HCT116 (cell line): ENCODE results near the gene NDUFAB1. TPM values are rescaled to one million over a fixed set of nuclear protein-coding genes. Genes with fewer than 3 reads are reported as not detected.

ENCODE experiments used
- ATAC-seq: fragments of 200-7000 bp; cut with Tn5 transposase; 2 replicates; pipeline ENCODE4 v1.9.1; 2020; ENCODE audit warnings: mild to moderate bottlenecking, moderate library complexity
- BruUV-seq: library from RNA; stranded (reverse); fragments of 400-500 nt; replicated peaks from 2 replicates; lab custom pipeline; 2021; lab: Mats Ljungman, UMichigan
- CTCF ChIA-PET: fragments of 300-600 bp; sonication (Branson Sonifier 250); formaldehyde crosslinking; loops from one replicate; lab custom pipeline; 2021; ENCODE audit warnings: antibody characterized with exemption; lab: Charles Lee
- POLR2A ChIA-PET: fragments of 300-600, 350-600 bp; sonication (Branson Sonifier 250); formaldehyde crosslinking; loops from one replicate; lab custom pipeline; 2021; ENCODE audit warnings: antibody characterized with exemption; lab: Charles Lee
- RAD21 ChIA-PET, 2 experiments: fragments of 300-600 bp; sonication (Branson Sonifier 250); formaldehyde crosslinking; loops; one replicate each; lab custom pipeline; 2023; ENCODE audit warnings: low total read pairs in 2 of 2; ENCODE audit not compliant: uncharacterized antibody in 2 of 2, unreplicated experiment in 2 of 2, low non-redundant PET in 1 of 2; lab: Charles Lee
- DNase-seq: peaks from one replicate; pipeline ENCODE4 v3.0.0-alpha.2; 2010; ENCODE audit warnings: low read depth, low spot score
- H2AFZ ChIP-seq: fragments of 200-600 bp; shearing (Covaris generic), sonication (generic); 2 replicates; pipeline ENCODE4 v1.6.1; 2017; ENCODE audit warnings: low read depth, mixed run types, mixed read lengths, antibody characterized with exemption, low read length; ENCODE audit not compliant: poor library complexity, severe bottlenecking
- H3K27ac ChIP-seq: 2 replicates; pipeline ENCODE4 v1.5.1; 2012; ENCODE audit warnings: low read depth, low read length
- H3K27me3 ChIP-seq: fragments of 200-600 bp; sonication (generic); 2 replicates; pipeline ENCODE4 v1.6.1; 2016; ENCODE audit warnings: mixed run types, low read length, mixed read lengths; ENCODE audit not compliant: insufficient read depth
- H3K36me3 ChIP-seq, 2 experiments: fragments of 200-500 bp in 1 of 2; fragments of 200-600 bp in 1 of 2; sonication (Bioruptor generic) in 1 of 2; sonication (generic) in 1 of 2; 2 replicates each; pipeline versions ENCODE4 v1.5.1 to v1.6.1; 2014 to 2016; ENCODE audit warnings: low read length in 2 of 2, inconsistent platforms in 1 of 2, mixed read lengths in 1 of 2, mixed run types in 1 of 2; ENCODE audit not compliant: insufficient read depth in 2 of 2, control insufficient read depth in 1 of 2
- H3K4me1 ChIP-seq, 2 experiments: fragments of 200-600 bp in 1 of 2; sonication (generic) in 1 of 2; 2 replicates each; pipeline versions ENCODE4 v1.5.1 to v1.6.1; 2012 to 2017; ENCODE audit warnings: low read length in 2 of 2, inconsistent platforms in 1 of 2, mild to moderate bottlenecking in 1 of 2, mixed read lengths in 1 of 2, mixed run types in 1 of 2, moderate library complexity in 1 of 2; ENCODE audit not compliant: insufficient read depth in 2 of 2, control insufficient read depth in 1 of 2
- H3K4me2 ChIP-seq: fragments of 200-600 bp; sonication (generic); 2 replicates; pipeline ENCODE4 v1.6.1; 2017; ENCODE audit warnings: mixed run types, low read length, mixed read lengths
- H3K4me3 ChIP-seq, 2 experiments: fragments of 200-600 bp in 1 of 2; sonication (generic) in 1 of 2; replicated peaks in 1 of 2; 2 replicates each; pipeline ENCODE4 v1.5.1; 2011 to 2016; ENCODE audit warnings: low read length in 2 of 2, control low read depth in 1 of 2, low read depth in 1 of 2, mild to moderate bottlenecking in 1 of 2, mixed read lengths in 1 of 2, mixed run types in 1 of 2
- H3K79me2 ChIP-seq: fragments of 200-600 bp; sonication (generic); 2 replicates; pipeline ENCODE4 v1.6.1; 2017; ENCODE audit warnings: mild to moderate bottlenecking, mixed run types, low read length, moderate library complexity, mixed read lengths; ENCODE audit not compliant: insufficient read depth
- H3K9ac ChIP-seq: fragments of 200-600 bp; sonication (generic); 2 replicates; pipeline ENCODE4 v1.6.1; 2016; ENCODE audit warnings: low read length, mixed read lengths
- H3K9me2 ChIP-seq: fragments of 200-600 bp; sonication (generic), shearing (Covaris generic); 2 replicates; pipeline ENCODE4 v1.6.1; 2017; ENCODE audit warnings: mixed run types, mild to moderate bottlenecking, moderate library complexity; ENCODE audit not compliant: insufficient read depth
- H3K9me3 ChIP-seq, 2 experiments: fragments of 200-500 bp in 1 of 2; fragments of 200-600 bp in 1 of 2; sonication (Bioruptor generic) in 1 of 2; sonication (generic) in 1 of 2; 2 replicates each; pipeline ENCODE4 v1.6.1; 2014 to 2017; ENCODE audit warnings: low read length in 2 of 2, mixed read lengths in 2 of 2, inconsistent platforms in 1 of 2, low read depth in 1 of 2, mild to moderate bottlenecking in 1 of 2, mixed run types in 1 of 2, moderate library complexity in 1 of 2; ENCODE audit not compliant: control insufficient read depth in 1 of 2, insufficient read depth in 1 of 2
- H4K20me1 ChIP-seq: fragments of 200-600 bp; sonication (generic), shearing (Covaris generic); 2 replicates; pipeline ENCODE4 v1.6.1; 2017; ENCODE audit warnings: mixed run types, mild to moderate bottlenecking, moderate library complexity; ENCODE audit not compliant: insufficient read depth
- CBX3 ChIP-seq: IDR thresholded peaks from 2 replicates; pipeline ENCODE4 v1.6.1; 2012; ENCODE audit warnings: low read depth
- CEBPB ChIP-seq: IDR thresholded peaks from 2 replicates; pipeline ENCODE4 v1.6.1; 2012; ENCODE audit warnings: low read depth
- EGR1 ChIP-seq: IDR thresholded peaks from 2 replicates; pipeline ENCODE4 v1.6.1; 2012; ENCODE audit warnings: low read depth
- ELF1 ChIP-seq: IDR thresholded peaks from 2 replicates; pipeline ENCODE4 v1.6.1; 2012; ENCODE audit warnings: low read depth, borderline replicate concordance
- EZH2 ChIP-seq: fragments of 200-600 bp; sonication (generic); IDR thresholded peaks from 2 replicates; pipeline ENCODE4 v1.6.1; 2017; ENCODE audit warnings: antibody characterized with exemption, mixed run types
- EZH2phosphoT487 ChIP-seq: fragments of 200-600 bp; IDR thresholded peaks from 2 replicates; pipeline ENCODE4 v1.6.1; 2018; ENCODE audit warnings: antibody characterized with exemption, borderline replicate concordance
- FOSL1 ChIP-seq: IDR thresholded peaks from 2 replicates; pipeline ENCODE4 v1.6.1; 2012; ENCODE audit warnings: low read depth
- POLR2A ChIP-seq: IDR thresholded peaks from 2 replicates; pipeline ENCODE4 v1.7.0; 2011; ENCODE audit warnings: borderline replicate concordance; ENCODE audit not compliant: insufficient read depth, insufficient read length; ENCODE audit errors: extremely low read depth
- POLR2AphosphoS5 ChIP-seq: IDR thresholded peaks from 2 replicates; pipeline ENCODE4 v1.6.1; 2011; ENCODE audit warnings: mild to moderate bottlenecking, low read depth, low read length, moderate library complexity
- RAD21 ChIP-seq: IDR thresholded peaks from 2 replicates; pipeline ENCODE4 v1.6.1; 2012; ENCODE audit warnings: low read depth, mild to moderate bottlenecking
- REST ChIP-seq: IDR thresholded peaks from 2 replicates; pipeline ENCODE4 v1.6.1; 2012; ENCODE audit warnings: low read depth
- SIN3A ChIP-seq: IDR thresholded peaks from 2 replicates; pipeline ENCODE4 v1.6.1; 2012; ENCODE audit warnings: low read depth
- SP1 ChIP-seq: IDR thresholded peaks from 2 replicates; pipeline ENCODE4 v1.6.1; 2012; ENCODE audit warnings: low read depth
- TCF7L2 ChIP-seq: IDR thresholded peaks from 2 replicates; pipeline ENCODE4 v1.7.0; 2011; ENCODE audit warnings: borderline replicate concordance, inconsistent platforms; ENCODE audit not compliant: insufficient read depth, insufficient read length; ENCODE audit errors: extremely low read depth
- YY1 ChIP-seq: IDR thresholded peaks from 2 replicates; pipeline ENCODE4 v1.6.1; 2011; ENCODE audit warnings: low read length, low read depth, moderate library complexity, mild to moderate bottlenecking; ENCODE audit not compliant: insufficient replicate concordance; ENCODE audit errors: extremely low read depth
- ZBTB33 ChIP-seq: IDR thresholded peaks from 2 replicates; pipeline ENCODE4 v1.6.1; 2011; ENCODE audit warnings: mild to moderate bottlenecking, low read length, moderate library complexity; ENCODE audit not compliant: insufficient replicate concordance; ENCODE audit errors: extremely low read depth
- ZNF274 ChIP-seq: fragments of 200-500 bp; sonication (Bioruptor generic); IDR thresholded peaks from 2 replicates; pipeline ENCODE4 v1.6.1; 2014; ENCODE audit warnings: mild to moderate bottlenecking, low read depth, low read length, inconsistent platforms
- intact Hi-C: fragments of 100-400 bp; cut with micrococcal nuclease; formaldehyde crosslinking; loops from 2 replicates; pipeline ENCODE4 v1.10.0; 2022
- total RNA-seq: library from RNA; stranded (reverse); gene quantifications from one replicate; pipeline ENCODE4 v1.2.1, GENCODE V29; 2021; ENCODE audit not compliant: unreplicated experiment
- TF ChIP-seq, protein P1 (sequence below): IDR thresholded peaks from 2 replicates; pipeline ENCODE4 v1.6.1; 2012
- TF ChIP-seq, protein P2 (sequence below): IDR thresholded peaks from 2 replicates; pipeline ENCODE4 v1.6.1; 2012

The NDUFAB1 gene
- total RNA-seq, 1 experiment from 2014 or later: 169 TPM

GRCh38 chr16:23532448-23532847 is 63.7 kb downstream of the NDUFAB1 start:
- Histone ChIP-seq H2AFZ (no peak overlapping the region), H3K4me2 (no peak overlapping the region), H3K9ac (no peak overlapping the region), H3K79me2 (peaks cover 5% of the 10 kb centered on the region; the same call in 1 of the 2 replicates), H3K4me1 (no peaks in the 10 kb centered on the region), H3K9me2 (no peaks in the 10 kb centered on the region), H4K20me1 (no peaks in the 10 kb centered on the region), H3K27me3 (no peaks in the 10 kb centered on the region), H3K9me3 (no peaks in the 10 kb centered on the region), H3K36me3 (peaks cover 32 to 44% of the 10 kb centered on the region in 2 experiments), H3K4me3 (no peak overlapping the region), H3K27ac (no peak overlapping the region)
- intact Hi-C loops: loop anchor here (10.0 kb wide), 1 partner anchor 58 kb away; no protein-coding TSS in a partner anchor
- DNase-seq (no peak), ATAC-seq (no peak)
- no TSS peak for BruUV-seq
- ChIA-PET RAD21 (no interaction called here), POLR2A (no interaction called here), CTCF (no interaction called here)
- TF ChIP-seq POLR2AphosphoS5 (no peak), POLR2A (no peak), ELF1 (no peak), REST (no peak), EZH2phosphoT487 (no peak), EZH2 (no peak), CEBPB (no peak), RAD21 (no peak), CBX3 (no peak), ZBTB33 (no peak), TCF7L2 (no peak), EGR1 (no peak), FOSL1 (no peak), SP1 (no peak), ZNF274 (no peak), YY1 (no peak), SIN3A (no peak)
- TF ChIP-seq, protein P1, sequence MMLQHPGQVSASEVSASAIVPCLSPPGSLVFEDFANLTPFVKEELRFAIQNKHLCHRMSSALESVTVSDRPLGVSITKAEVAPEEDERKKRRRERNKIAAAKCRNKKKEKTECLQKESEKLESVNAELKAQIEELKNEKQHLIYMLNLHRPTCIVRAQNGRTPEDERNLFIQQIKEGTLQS: no peak
- TF ChIP-seq, protein P2, sequence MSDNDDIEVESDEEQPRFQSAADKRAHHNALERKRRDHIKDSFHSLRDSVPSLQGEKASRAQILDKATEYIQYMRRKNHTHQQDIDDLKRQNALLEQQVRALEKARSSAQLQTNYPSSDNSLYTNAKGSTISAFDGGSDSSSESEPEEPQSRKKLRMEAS: no peak
